KG1 (cell line): Measurements from ENCODE around the gene ZNF711.
"Not testable (repeated sequence)": the region's sequence is repeated elsewhere in the genome, so short reads cannot be mapped to it uniquely, and the experiment has no call there.

Experiments used
- DNase-seq: peaks from one replicate; lab custom pipeline; 2025; lab: John Stamatoyannopoulos, UW

ZNF711 gene

GRCh38 chrX:85243761-85244449, at the start of gene ZNF711, which contains the start of gene SATL1:
ZNF711 (plus strand) TSS chrX:85243991; CDS start chrX:85247573, 3,582 bp downstream.
SATL1 (minus strand) TSS chrX:85243779; CDS start chrX:85108968, 134,811 bp downstream.
- no peak for DNase-seq

GRCh38 chrX:85196319-85196718, 47.5 kb upstream of the ZNF711 start:
- no peak for DNase-seq

GRCh38 chrX:85203461-85203970, 40.3 kb upstream of the ZNF711 start:
- no peak for DNase-seq

- DNase-seq = no peak
Observed at GRCh38 chrX:85213792-85214530, 29.8 kb upstream of the ZNF711 start.

GRCh38 chrX:85215946-85216345, 27.8 kb upstream of the ZNF711 start:
- DNase-seq = no peak

GRCh38 chrX:85221361-85221760, 22.4 kb upstream of the ZNF711 start:
- no peak for DNase-seq

GRCh38 chrX:85223359-85223758, 20.4 kb upstream of the ZNF711 start:
- no peak for DNase-seq

GRCh38 chrX:85243155-85243554, 636 bp upstream of the ZNF711 start:
- no peak for DNase-seq

GRCh38 chrX:85244450-85245211, 840 bp downstream of the ZNF711 start:
- no peak for DNase-seq

- DNase-seq = not testable (repeated sequence)
Observed at GRCh38 chrX:85285286-85285685, 41.5 kb downstream of the ZNF711 start.

GRCh38 chrX:85288992-85289723, 45.4 kb downstream of the ZNF711 start:
- no peak for DNase-seq

- no peak for DNase-seq
Observed at GRCh38 chrX:85303544-85303943, 59.8 kb downstream of the ZNF711 start.

GRCh38 chrX:85309717-85310116, 65.9 kb downstream of the ZNF711 start:
- DNase-seq = no peak

- not testable (repeated sequence) for DNase-seq
Observed at GRCh38 chrX:85311348-85311747, 67.6 kb downstream of the ZNF711 start.
